ELF-1 (cell line): ENCODE data around the gene MSH6.

Experiments
- DNase-seq: peaks from one replicate; pipeline ENCODE4 v3.0.0-alpha.2; 2016; ENCODE audit warnings: low read depth, low spot score

MSH6 gene

DNA sequence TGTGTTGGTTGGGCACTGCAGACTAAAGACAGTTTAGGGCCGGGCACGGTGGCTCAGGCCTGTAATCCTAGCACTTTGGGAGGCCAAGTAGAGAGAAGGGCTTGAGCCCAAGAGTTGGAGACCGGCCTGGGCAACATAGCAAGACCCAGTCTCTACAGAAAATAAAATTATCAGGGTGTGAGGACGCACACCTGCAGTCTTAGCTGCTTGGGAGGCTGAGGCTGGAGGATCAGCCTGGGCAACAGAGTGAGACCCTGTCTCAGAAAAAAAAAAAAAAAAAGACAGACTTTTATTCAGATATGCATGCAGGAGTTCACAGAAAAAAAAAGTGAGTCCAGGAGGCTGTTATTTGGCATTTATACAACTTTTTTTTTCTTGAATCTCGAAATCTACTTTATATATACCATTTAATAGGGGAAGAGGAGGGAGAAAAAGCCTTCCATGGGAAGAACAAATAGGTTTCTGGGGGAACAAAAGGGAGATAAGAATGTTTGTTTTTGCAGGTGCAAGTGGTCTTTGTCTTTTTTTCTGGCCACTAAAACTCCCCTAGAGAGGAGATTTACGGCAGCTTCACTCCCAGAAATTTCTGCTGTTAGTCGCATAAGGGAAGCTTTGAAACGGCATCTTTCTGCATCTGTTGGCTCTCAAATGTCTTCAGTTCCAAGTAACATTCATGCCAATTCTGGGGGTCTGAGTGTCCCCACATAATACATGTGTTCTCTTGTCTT, 4.1 kb upstream of the MSH6 start:
- DNase-seq = no peak

- no peak for DNase-seq
These were observed 3.5 kb upstream of the MSH6 start for GRCh38 chr2:47779426-47779790.

GRCh38 chr2:47782381-47782670, 619 bp upstream of the MSH6 start:
- no peak for DNase-seq

DNA sequence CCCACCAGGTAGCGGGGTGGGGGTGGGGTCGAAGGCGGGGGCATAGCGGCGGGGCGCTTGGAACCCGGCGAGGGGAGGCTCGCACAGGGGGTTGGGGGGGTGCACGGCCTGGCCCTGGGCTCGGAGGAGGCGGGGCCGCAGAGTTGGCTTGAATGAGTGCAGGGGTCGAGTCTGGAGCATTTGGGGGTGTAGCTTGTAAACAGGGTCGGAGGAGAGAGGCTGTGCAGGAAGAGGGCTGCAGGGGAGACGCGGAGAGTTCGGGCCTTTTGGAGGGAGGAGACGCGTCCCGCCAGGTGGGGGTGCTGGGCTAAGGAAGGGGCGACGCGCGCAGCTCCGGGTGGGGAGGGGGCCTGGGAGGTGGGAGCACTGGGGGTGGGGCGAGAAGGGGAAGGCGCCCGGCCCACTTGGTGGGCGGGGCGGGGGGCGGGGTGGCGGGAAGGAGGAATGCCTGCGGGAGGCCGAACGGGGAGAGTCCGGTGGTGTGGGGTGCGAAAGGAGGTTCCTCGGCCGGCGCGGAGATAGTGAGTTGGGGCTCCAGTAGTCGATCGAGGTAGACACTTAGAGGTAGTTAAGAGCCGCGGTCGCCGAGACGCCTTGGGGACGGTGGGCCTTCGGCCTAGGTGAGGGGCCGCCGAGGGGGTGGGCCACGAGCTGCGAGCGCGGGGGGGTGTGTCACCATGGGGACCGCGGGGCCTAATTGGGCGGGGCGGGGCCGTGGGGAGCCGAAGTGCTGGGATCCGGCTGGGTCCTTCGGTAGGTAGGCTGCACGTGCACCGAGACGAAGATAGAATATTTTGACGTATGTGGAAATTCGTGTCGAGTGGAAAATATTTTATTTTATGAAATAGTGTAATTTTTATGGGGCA, 774 bp downstream of the MSH6 start:
- peak; percentile 67 for DNase-seq

DNA sequence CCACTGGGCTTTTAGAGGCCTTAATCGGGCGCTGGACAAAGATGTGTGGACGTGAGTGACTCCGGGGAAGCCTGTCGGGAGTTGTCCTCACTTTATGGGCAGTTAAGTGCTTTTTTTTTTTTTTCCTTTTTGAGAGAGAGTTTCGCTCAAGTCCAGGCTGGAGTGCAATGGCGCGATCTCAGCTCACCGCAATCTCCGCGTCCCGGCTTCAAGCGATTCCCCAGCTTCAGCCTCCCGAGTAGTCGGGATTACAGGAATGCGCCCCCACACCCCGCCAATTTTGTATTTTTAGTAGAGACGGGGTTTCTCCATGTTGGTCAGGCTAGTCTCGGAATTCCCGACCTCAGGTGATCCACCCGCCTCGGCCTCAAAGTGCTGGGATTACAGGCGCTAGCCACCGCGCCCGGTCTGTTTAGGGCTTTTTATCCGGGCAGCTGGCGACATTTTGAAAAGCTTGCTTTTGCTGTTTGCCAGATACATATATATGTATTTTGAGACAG, 1.5 kb downstream of the MSH6 start:
- DNase-seq = peak; percentile 58

DNA sequence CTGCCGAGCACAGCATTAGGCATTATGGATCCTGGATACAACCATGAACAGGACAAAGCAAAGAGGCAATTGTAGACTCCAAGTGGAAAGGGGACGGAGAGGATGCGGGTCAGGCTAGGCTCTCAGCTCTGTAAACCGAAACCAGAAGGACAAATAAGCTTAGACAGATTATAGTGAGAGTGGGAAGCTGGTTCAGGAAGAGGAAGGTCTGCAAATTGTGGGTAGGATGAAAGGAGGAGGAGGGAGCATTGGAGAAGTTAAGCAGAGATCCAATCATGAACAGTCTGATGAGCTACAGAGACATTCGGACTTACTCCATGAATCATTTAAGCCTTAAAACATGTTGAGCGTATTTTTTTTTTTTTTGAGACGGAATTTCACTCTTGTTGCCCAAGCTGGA, 3.0 kb downstream of the MSH6 start:
- no peak for DNase-seq

GRCh38 chr2:47796090-47796697, 13.2 kb downstream of the MSH6 start:
- no peak for DNase-seq

GRCh38 chr2:47798631-47799030, 15.7 kb downstream of the MSH6 start:
- DNase-seq = no peak

- DNase-seq = no peak
These were observed 16.2 kb downstream of the MSH6 start for GRCh38 chr2:47799031-47799609.

DNA sequence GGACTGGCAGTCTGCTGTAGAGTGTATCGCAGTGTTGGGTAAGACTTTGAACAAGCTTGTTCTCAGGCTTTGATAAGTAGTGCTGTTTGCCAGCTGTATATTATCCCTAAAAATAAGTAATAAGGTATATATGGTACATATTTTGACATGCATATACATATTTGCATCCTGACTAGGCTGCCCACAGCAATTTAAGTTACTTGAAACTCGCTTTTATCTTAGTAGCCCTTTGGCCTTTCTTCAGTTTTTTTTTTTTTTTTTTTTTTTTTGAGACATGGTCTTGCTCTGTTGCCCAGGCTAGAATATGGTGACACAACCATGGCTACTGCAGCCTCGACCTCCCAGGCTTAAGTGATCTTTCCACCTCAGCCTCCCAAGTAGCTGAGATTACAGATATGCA, 18.2 kb downstream of the MSH6 start:
- no peak for DNase-seq

DNA sequence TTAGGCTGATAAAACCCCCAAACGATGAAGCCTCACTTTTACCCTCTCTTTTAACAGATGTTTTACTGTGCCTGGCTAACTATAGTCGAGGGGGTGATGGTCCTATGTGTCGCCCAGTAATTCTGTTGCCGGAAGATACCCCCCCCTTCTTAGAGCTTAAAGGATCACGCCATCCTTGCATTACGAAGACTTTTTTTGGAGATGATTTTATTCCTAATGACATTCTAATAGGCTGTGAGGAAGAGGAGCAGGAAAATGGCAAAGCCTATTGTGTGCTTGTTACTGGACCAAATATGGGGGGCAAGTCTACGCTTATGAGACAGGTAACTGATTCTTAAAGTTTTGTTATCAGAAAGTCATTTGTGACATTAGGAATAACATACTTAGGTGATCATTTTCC, 20.4 kb downstream of the MSH6 start:
- DNase-seq = no peak

- DNase-seq = no peak
These were observed 20.8 kb downstream of the MSH6 start for GRCh38 chr2:47803770-47804169.

- DNase-seq = no peak
These were observed 22.9 kb downstream of the MSH6 start for GRCh38 chr2:47805850-47806249.

DNA sequence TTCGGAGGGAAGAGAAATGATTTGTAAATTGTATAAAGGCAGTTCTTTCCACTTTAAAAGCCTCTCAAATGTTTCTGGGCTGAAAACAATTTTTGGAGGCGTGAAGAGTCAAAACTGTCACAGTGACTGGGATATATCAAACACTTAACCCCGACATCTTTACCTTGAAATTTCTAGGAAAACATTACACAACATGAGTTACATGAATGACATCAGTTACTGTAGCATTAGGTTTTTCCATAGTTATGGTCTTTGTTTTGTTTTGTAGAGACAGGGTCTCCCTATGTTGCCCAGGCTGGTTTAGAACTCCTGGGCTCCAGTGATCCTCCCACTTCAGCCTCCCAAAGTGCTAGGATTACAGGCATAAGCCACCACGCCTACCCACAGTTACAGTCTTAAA, 25.7 kb downstream of the MSH6 start:
- DNase-seq = no peak

DNA sequence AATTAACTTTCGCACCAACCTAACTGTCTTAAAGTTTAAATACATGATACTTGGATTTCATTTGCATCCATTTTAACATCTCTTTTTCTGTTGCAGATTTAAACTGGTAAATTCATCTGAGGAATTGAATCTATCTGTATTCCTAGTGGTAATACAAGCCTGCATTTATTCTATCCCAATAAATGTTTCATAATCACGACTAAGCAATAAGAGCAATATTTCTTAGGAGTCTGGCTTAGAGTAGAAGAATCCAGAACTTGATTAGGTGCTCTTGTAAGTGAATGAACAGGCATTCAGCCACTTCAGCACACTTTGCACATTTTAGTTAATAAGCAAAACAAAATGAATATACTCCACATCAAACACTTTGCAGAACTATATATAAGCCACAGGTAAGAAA, 27.0 kb downstream of the MSH6 start:
- no peak for DNase-seq

DNA sequence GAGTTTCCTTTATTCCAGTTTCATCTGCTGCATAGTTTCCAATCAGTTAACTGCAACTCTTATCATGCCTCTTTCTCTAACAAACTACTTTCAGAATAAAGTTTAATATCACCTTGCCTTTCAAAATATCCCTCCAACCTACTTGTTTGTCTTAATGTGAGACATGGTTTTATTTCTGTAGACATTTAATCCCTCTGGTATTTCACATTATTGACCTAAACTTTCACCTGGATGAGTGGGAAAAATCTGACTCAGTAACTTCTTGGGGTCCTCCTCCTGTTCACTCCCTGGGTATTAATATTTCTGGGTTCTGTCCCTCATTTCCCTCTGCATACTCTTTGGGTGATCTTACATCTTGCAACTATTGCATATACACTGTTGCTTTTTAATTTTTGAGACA, 27.9 kb downstream of the MSH6 start:
- DNase-seq = no peak

- DNase-seq = no peak
These were observed 28.7 kb downstream of the MSH6 start for GRCh38 chr2:47811668-47812067.

GRCh38 chr2:47815764-47816163, 32.8 kb downstream of the MSH6 start:
- DNase-seq = no peak

DNA sequence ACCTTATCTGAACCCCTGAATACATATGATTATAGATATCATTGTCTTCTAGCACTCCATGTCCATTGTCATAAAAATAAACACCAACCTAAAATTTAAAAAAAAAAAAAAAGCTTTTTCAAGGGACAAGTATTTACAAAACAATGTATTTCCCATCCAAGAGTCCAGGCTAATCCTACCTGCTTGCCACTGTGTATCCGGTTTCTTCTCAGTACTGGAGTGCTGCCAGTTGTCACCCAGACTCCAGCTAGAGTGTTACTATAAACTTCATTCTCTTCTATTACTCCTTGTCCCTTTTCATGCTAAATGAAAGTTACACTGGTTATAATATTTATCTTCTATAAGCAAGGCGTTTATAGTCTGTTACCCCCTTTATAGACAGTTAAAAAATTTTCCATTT, 35.8 kb downstream of the MSH6 start:
- no peak for DNase-seq

GRCh38 chr2:47819834-47820233, 36.9 kb downstream of the MSH6 start:
- DNase-seq = no peak

DNA sequence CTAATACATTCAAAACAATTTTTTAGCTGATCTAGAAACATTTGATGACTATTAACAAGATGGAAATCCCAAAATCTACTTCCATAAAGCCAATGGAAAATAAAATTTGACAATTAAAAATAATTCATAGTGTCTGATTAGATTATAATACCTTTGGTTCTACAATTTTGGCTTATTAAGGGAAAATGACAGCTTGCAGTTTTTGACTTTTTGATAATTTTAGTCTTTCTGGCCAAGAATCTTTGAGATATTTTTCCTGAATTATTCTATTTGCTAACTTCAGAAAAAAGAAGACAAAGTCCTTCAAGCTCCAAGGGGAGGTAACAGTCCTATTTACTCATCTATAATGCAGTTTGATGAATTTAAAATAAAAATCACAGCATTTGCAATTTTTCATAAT, 39.6 kb downstream of the MSH6 start:
- DNase-seq = no peak

DNA sequence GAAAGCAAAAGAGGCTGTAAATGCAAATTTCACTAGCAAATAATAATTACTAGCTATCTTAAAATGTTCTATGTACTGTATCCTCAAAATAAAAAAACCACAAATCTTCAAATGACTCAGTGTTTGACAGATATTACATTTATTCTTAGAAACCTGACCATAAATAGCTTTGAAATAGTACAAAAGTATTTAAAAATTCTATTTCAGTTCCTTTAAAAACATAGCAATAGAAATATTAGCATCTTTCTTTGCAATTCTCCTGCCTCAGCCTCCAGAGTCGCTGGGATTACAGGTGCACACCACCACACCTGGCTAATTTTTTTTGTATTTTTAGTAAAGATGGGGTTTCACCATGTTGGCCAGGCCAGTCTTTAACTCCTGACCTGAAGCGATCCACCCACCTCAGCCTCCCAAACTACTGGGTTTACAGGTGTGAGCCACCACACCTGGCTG, 50.6 kb downstream of the MSH6 start:
- DNase-seq = no peak
